ENCODE results near the gene FOXP2.

GRCh38 chr7:114711241-114711640, 296.6 kb downstream of the FOXP2 start:
- TF ChIP-seq, protein P1, sequence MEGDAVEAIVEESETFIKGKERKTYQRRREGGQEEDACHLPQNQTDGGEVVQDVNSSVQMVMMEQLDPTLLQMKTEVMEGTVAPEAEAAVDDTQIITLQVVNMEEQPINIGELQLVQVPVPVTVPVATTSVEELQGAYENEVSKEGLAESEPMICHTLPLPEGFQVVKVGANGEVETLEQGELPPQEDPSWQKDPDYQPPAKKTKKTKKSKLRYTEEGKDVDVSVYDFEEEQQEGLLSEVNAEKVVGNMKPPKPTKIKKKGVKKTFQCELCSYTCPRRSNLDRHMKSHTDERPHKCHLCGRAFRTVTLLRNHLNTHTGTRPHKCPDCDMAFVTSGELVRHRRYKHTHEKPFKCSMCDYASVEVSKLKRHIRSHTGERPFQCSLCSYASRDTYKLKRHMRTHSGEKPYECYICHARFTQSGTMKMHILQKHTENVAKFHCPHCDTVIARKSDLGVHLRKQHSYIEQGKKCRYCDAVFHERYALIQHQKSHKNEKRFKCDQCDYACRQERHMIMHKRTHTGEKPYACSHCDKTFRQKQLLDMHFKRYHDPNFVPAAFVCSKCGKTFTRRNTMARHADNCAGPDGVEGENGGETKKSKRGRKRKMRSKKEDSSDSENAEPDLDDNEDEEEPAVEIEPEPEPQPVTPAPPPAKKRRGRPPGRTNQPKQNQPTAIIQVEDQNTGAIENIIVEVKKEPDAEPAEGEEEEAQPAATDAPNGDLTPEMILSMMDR (IDR thresholded peaks at IDR 0.05; ENCODE audit: low read length), result no peak
- TF ChIP-seq EZH2 (IDR thresholded peaks at IDR 0.05; ENCODE audit: borderline replicate concordance, low read length), result no peak
